ENCODE data around the gene OGFRL1. TPM values are rescaled to one million over a fixed set of nuclear protein-coding genes. Genes with fewer than 3 reads are reported as not detected.
A peak's percentile ranks its signal among the peaks of the same experiment; 100 is the strongest.

The OGFRL1 gene
- 1 to 10 TPM; 2.5 to 3.0 (median 2.7) TPM for total RNA-seq

DNA sequence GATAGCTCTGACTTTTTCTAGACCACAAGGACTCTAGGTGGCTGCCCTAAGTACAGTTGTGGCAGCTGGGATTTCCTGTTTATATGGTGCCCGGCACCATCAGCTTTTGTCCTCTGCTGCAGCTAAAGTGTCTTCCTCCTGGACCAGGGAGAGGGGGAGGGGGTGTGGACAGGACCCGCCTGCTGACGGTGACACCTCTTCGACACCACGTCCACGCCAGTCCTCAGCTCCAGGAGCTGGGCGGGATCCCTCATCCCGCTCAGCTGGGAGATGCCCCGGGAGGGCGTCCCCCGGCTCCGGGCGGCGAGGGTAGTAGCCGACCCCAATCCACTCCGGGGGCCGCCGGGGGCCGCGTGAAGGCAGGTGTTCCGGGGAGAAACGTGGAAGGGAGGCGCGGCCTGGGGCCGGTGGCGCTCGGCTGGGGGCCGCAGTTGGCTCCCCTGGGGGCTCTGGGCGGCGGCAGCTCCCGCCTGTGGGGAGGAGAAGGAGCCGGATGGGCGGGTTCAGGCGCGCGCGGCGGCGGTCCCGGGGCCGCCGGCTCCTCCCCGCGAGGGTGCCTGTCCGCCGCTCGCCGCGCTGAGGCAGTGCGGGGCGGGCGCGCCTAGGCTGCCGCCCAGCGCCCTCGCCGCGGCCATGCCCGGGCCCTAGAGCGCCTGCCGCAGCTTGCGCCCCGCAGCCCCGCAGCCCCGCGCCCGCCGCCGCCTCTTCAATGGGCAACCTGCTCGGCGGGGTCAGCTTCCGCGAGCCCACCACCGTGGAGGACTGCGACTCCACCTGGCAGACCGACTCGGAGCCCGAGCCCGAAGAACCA, at the start of gene OGFRL1:
Gene OGFRL1, plus strand, starts transcription at position 584 of the 811 bp plus-strand sequence. Its CDS starts 126 bp downstream, at position 710.
- peak; percentile 93 to 95 for ATAC-seq
- H3K9me3 Mint-ChIP-seq, result no peaks in the 10 kb centered on the region
- peaks cover 40% of the 10 kb centered on the region for H3K4me1 Mint-ChIP-seq (ENCODE audit: low read depth)
- H3K36me3 Mint-ChIP-seq (ENCODE audit: insufficient read depth), result peaks cover 2% of the 10 kb centered on the region
- peaks cover 5% of the 10 kb centered on the region for H3K27me3 Mint-ChIP-seq (ENCODE audit: low read depth)
- H3K4me3 Mint-ChIP-seq, result peak within 1 kb of the TSS; percentile 82
- DNase-seq, result peak; percentile 45

DNA sequence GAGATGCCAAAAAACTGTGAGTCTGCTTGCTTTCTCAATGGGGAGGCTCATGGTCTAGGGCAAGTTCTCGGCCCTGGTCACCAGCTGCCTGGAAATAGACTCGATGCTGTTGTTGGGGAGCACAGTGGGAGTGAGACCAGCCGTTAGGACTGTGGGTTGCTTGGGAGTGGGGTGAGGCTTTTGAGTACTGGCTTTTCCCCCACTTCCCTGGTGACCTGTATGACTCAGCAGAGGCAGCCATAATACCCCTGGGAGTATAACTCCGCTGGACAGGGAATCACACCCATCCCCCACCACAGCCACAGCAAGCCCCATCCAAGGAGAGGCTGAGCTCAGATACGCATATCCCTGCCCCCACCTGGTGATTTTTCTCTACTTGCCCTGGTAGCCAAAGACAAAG, 48.9 kb upstream of the OGFRL1 start:
- no peak overlapping the region for H3K4me3 Mint-ChIP-seq
- DNase-seq (no peak), ATAC-seq (no peak)
- H3K4me1 Mint-ChIP-seq (ENCODE audit: low read depth), result no peaks in the 10 kb centered on the region
- H3K36me3 Mint-ChIP-seq (ENCODE audit: insufficient read depth), result no peaks in the 10 kb centered on the region
- peaks cover 10% of the 10 kb centered on the region for H3K9me3 Mint-ChIP-seq
- H3K27me3 Mint-ChIP-seq (ENCODE audit: low read depth), result peaks cover 21% of the 10 kb centered on the region

DNA sequence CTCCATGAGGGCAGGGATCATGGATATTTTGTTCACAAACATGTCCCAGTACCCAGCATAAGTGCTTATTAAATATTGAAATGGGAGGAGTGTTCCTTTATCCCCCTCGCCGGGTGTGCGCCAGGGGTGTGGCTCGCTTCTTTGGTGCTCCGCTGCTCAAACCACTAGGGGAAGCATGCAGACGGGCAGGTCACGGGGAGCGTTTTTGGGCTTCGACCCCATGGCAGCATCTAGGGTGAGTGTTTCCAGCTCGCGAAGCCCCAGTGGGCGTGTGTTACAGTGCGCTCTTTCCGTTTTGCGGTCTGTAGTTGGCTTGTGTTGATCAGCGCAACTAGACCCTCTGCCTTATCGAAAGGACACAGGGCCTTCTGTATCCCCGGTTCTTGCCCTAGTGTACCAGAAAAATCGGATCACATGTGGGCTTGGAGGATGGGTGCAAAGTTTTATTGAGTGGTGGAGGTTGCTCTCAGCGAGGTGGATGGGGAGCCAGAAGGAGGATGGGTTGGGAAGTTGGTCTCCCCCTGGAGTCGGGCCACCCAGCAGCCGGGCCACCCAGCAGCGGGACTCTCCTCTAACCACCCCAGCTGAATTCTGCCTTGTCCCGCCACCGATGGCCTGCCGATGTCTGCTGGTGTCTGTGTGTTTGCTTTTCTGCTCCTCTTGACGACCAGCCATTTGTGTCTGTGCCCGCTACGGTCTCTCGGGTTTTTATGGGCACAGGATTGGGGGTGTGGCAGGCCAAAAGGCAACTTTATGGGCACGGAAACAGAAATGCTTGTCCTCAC, 43.2 kb upstream of the OGFRL1 start:
- Mint-ChIP-seq H3K4me3 (no peak overlapping the region), H3K27me3 (ENCODE audit: low read depth) (peaks cover 3% of the 10 kb centered on the region), H3K9me3 (peaks cover 10% of the 10 kb centered on the region), H3K4me1 (ENCODE audit: low read depth) (peaks cover 6% of the 10 kb centered on the region), H3K36me3 (ENCODE audit: insufficient read depth) (no peaks in the 10 kb centered on the region)
- no peak for ATAC-seq
- no peak for DNase-seq

DNA sequence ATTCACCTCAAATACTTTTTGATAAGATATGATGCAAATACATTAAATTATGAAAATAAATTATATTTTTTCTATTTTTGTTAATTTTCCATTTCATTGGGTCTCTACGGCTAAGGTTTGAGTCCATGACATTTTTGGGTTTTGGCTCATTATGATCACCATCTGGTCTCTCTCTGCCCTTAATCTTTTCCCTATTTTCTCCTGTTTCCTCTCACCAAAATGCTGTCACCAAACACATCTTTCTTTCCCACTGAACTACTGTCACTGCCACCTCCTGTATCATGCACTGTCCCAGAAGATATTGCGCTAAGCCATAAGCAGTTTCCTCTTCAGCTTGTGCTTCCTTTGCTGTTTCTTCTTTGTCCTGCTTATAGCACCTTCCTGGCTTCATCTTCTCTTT, 42.0 kb upstream of the OGFRL1 start:
- H3K9me3 Mint-ChIP-seq, result peaks cover 10% of the 10 kb centered on the region
- peaks cover 7% of the 10 kb centered on the region for H3K4me1 Mint-ChIP-seq (ENCODE audit: low read depth)
- ATAC-seq (no peak), DNase-seq (no peak)
- H3K4me3 Mint-ChIP-seq, result no peak overlapping the region
- no peaks in the 10 kb centered on the region for H3K27me3 Mint-ChIP-seq (ENCODE audit: low read depth)
- H3K36me3 Mint-ChIP-seq (ENCODE audit: insufficient read depth), result no peaks in the 10 kb centered on the region

DNA sequence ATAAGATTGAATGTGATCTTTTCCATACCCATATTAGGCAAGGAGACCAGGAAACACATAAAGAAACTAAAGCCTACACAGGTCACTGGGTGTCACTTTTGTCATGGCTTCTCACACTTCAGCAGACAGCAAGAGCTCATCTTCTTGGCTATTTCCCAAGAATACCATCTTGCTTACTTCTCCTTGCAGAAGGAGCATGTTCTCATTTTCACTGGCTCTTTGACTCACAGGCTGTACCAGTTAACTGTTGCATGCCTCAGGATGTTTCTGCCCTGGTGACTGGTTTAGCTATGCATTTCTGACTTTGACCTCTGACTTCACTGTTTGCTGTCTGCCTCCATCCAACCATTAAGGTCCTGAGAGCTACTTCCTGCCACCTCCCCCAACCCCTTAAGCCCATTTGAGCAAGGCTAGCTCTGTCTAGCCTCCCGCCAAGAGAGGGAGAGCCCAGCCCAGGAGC, 40.3 kb upstream of the OGFRL1 start:
- no peaks in the 10 kb centered on the region for H3K36me3 Mint-ChIP-seq (ENCODE audit: insufficient read depth)
- ATAC-seq, result peak in 1 of 2 donors; percentile 18

DNA sequence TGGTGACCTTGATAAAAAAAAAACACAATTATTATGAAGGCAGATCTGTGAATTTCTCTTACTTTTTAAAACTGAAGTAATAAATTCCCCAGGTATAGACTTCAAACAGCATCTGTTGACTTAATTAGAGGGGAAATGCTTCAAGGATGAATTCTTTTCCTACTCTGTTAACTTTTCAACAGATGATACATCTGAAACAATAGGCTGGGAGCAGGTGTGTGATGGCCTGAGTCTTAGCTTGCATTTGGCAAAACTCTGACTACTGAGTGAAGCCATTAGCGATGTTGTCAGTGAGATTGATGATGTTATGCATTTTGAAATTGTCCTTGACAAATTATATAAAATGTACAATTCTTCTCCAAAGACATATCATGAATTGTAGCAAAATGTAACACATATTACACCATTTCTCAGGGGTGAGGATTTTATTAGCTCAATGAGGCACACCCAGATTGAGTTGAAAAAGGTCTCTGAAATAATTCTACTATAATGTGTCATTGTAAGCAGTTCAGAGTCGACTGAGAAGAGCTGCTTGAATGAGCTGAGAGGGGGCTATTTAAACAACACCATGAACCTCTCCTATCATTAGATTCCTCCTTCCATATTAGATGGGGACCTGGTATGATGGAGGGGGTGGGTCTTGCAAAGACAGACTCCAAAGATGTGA, 39.6 kb upstream of the OGFRL1 start:
- Mint-ChIP-seq H3K4me3 (no peak overlapping the region), H3K36me3 (ENCODE audit: insufficient read depth) (no peaks in the 10 kb centered on the region), H3K4me1 (ENCODE audit: low read depth) (peaks cover 8% of the 10 kb centered on the region), H3K27me3 (ENCODE audit: low read depth) (peaks cover 3% of the 10 kb centered on the region), H3K9me3 (no peaks in the 10 kb centered on the region)
- no peak for DNase-seq
- ATAC-seq, result no peak

More for the DNA sequence above, 40.3 kb upstream of the OGFRL1 start:
- Mint-ChIP-seq H3K27me3 (ENCODE audit: low read depth) (peaks cover 3% of the 10 kb centered on the region), H3K9me3 (no peaks in the 10 kb centered on the region), H3K4me1 (ENCODE audit: low read depth) (peaks cover 8% of the 10 kb centered on the region), H3K4me3 (no peak overlapping the region)
- DNase-seq, result no peak

DNA sequence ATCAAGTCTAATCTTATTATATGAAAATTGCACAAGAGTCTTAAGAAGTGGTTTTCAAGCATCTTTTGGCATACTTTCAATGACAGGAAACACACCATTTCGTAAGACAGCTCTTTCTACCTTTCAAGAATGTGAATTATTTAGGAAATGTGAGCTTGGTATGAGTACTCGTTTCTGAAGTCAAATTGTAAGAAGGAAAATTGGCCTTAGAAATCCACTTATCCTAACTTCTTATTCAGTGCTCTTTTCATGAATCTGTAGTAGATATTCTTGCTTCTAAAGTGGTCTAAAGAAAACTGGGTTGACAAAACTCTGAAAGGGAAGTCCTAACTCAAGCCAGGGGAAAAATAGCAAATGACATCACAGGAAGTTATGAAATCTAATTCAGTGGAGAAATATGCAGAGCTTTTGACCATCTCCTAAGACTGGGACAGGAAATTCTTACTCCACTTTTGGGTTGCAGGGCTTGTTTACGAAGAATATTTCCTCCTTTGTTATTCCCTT, 38.5 kb upstream of the OGFRL1 start:
- DNase-seq (no peak), ATAC-seq (no peak)
- Mint-ChIP-seq H3K27me3 (ENCODE audit: low read depth) (peaks cover 3% of the 10 kb centered on the region), H3K4me1 (ENCODE audit: low read depth) (peaks cover 8% of the 10 kb centered on the region), H3K4me3 (no peak overlapping the region), H3K9me3 (no peaks in the 10 kb centered on the region), H3K36me3 (ENCODE audit: insufficient read depth) (no peaks in the 10 kb centered on the region)

DNA sequence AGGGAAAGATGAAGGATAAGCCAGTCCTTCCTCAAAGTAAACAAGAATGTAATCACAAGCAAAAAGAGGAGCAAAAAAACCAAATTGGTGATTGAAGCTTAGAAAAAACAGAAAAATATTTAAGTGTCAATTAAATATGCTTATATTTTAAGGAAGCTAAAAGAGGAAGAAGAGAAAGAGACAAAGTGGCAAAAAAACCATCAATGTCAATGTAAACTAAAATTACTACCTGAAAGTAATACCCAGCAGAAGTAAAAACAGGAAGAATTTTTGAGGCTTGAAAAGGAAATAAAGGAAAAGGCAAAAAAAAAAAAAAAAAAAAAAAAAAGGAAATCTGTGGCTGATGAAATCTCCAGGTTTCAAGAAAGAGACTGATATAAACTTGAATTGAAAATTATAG, 36.2 kb upstream of the OGFRL1 start:
- H3K27me3 Mint-ChIP-seq (ENCODE audit: low read depth), result peaks cover 3% of the 10 kb centered on the region
- DNase-seq (no peak), ATAC-seq (no peak)
- peaks cover 8% of the 10 kb centered on the region for H3K4me1 Mint-ChIP-seq (ENCODE audit: low read depth)
- H3K36me3 Mint-ChIP-seq (ENCODE audit: insufficient read depth), result no peaks in the 10 kb centered on the region
- no peak overlapping the region for H3K4me3 Mint-ChIP-seq
- H3K9me3 Mint-ChIP-seq, result no peaks in the 10 kb centered on the region

DNA sequence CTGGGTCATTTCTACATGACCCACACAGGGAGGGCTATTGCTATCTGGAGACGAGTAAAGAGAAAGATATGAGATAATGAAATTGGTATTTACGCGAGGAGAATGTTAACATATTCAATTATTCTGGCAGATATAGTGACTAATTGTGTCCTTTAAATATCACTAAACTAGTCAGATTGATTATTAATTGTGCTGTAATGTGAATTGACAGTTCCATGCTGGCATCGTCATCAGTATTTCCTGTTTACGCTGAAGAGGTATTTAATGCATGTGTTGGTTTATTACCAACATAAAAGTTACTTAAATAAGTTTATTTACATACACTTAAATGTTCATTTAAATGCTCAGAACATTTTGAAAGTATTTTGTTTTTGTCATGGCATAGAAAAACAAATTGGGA, 35.7 kb upstream of the OGFRL1 start:
- no peak overlapping the region for H3K4me3 Mint-ChIP-seq
- ATAC-seq, result no peak
- H3K9me3 Mint-ChIP-seq, result no peaks in the 10 kb centered on the region

DNA sequence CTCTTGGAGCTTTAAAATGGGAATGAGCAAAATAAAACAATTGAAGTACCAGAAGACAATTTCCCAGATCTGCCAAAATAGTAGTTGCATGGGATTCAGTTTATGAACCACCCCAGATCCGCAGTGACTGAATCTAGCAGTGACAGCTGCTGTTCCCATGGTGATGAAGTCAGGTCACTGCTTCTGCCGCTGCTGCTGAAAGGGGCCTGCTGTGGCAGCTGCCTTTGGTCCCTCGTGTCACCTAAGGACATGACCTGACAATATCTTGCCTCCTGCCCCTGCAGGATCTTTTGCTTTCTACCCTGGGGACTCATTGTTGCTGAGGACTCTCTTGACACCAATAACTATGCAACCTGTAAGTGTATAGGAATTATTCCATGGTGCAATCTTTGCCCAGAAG, 34.3 kb upstream of the OGFRL1 start:
- Mint-ChIP-seq H3K4me3 (no peak overlapping the region), H3K36me3 (ENCODE audit: insufficient read depth) (no peaks in the 10 kb centered on the region), H3K9me3 (no peaks in the 10 kb centered on the region), H3K27me3 (ENCODE audit: low read depth) (peaks cover 3% of the 10 kb centered on the region), H3K4me1 (ENCODE audit: low read depth) (peaks cover 7% of the 10 kb centered on the region)
- ATAC-seq (no peak), DNase-seq (no peak)

More for the DNA sequence above, 35.7 kb upstream of the OGFRL1 start:
- H3K36me3 Mint-ChIP-seq (ENCODE audit: insufficient read depth), result no peaks in the 10 kb centered on the region
- peaks cover 3% of the 10 kb centered on the region for H3K27me3 Mint-ChIP-seq (ENCODE audit: low read depth)
- no peak for DNase-seq
- H3K4me1 Mint-ChIP-seq (ENCODE audit: low read depth), result peaks cover 8% of the 10 kb centered on the region

DNA sequence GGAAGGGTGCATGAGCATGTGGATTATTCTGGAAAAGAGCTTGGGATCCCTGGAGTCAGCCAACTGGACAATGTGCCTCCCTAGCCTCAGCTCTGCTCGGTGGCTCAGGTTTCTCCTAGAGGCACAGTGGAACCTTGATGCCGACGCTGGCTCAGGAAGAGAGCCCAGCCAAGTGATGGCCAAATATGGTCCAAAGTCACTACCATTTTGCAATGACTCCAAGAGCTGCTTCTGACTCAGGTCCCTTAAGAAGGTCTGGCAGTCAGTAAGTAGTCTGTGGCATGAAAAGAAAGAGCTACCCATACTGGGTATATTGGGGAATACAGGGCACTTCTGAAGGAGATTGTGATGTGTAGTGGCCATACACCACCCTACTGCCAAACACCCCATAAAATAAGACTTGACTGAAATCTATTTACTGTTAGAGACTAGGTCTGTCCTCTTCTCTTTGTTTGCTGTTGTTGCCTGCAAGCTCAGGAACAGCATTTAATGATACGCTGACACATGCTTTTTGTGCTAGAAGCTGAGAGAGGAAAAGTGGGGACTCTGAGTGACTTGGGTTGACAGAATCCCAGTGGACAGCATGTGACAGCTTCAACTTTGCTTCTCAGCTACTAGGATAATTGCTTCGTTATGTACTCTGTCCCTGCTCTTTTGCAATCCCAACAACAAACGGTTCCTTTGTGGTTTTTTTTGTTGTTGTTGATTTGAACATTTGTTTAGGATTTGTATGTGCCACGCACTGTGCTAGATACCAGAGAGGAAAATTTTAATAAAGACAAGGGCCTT, 30.3 kb upstream of the OGFRL1 start:
- Mint-ChIP-seq H3K4me1 (ENCODE audit: low read depth) (no peaks in the 10 kb centered on the region), H3K9me3 (no peaks in the 10 kb centered on the region), H3K36me3 (ENCODE audit: insufficient read depth) (no peaks in the 10 kb centered on the region), H3K4me3 (no peak overlapping the region), H3K27me3 (ENCODE audit: low read depth) (peaks cover 6% of the 10 kb centered on the region)
- ATAC-seq (no peak), DNase-seq (no peak)

DNA sequence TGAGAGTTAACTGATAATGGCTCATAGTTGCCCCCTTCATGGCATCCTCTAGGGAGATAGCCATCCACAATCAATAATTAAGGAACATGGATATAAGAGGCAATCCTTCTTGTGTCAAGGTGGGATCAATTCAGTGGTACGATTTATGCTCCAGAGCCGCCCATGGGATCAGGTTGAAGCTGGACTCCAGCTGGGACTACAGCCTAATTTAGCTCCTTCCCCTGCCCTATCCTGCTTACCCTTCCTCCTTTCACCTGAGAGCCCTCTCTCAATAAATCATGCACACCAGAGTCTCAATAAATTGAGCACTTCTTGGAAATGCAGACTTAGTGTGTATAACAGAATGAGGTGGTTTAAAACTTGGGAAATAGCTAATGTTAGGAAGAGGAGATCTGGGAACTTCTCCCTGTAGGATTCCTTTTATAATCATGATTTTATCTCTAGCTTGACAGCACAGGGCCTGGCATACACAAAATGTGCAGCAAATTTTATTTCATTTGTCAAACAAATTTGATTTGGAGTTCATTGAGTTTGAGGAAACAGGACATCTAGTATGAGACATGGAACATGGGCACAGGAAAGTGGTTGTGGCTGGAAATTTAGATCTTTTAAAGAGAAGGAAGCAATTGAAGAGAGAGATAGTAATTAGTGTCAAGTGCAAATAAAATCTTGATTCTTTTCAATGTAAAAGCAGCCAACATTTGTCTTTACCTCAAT, 28.6 kb upstream of the OGFRL1 start:
- Mint-ChIP-seq H3K4me1 (ENCODE audit: low read depth) (no peaks in the 10 kb centered on the region), H3K36me3 (ENCODE audit: insufficient read depth) (no peaks in the 10 kb centered on the region), H3K9me3 (no peaks in the 10 kb centered on the region), H3K4me3 (no peak overlapping the region), H3K27me3 (ENCODE audit: low read depth) (peaks cover 6% of the 10 kb centered on the region)
- ATAC-seq (no peak), DNase-seq (no peak)

DNA sequence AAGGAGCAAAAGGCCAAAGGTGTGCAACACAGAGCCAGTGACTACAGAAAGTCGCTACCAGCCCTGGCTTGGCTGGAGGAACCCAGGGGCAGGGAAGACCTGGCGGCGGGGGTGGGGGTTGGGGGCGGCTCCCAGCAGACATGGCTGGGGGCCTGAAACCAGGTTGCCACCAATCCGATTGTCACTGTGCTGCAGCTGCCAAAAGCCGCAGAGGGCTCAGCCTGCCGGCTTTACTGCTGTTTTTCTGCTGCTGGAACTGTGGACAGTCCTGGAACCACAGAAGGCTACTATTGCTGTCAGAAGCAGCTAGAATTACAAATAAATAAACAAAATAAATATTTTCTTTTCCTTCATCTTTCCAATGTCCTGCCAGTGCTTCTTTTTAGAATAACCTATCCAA, 25.7 kb upstream of the OGFRL1 start:
- Mint-ChIP-seq H3K4me3 (no peak overlapping the region), H3K4me1 (ENCODE audit: low read depth) (peaks cover 2% of the 10 kb centered on the region), H3K27me3 (ENCODE audit: low read depth) (peaks cover 8% of the 10 kb centered on the region), H3K36me3 (ENCODE audit: insufficient read depth) (no peaks in the 10 kb centered on the region), H3K9me3 (no peaks in the 10 kb centered on the region)
- ATAC-seq (no peak), DNase-seq (no peak)

All from activated T-cell treated with anti-CD3 and anti-CD28 coated beads, Interleukin-2, amount 50 U/mL, for 4 hours (primary cell).